ENCODE results near the gene MRPS2. TPM values are rescaled to one million over a fixed set of nuclear protein-coding genes. Genes with fewer than 3 reads are reported as not detected.
"Not testable (repeated sequence)": the region's sequence is repeated elsewhere in the genome, so short reads cannot be mapped to it uniquely, and the experiment has no call there.

MRPS2 gene
- polyA plus RNA-seq, 1 donor from 2014 or later = 20.1 TPM

- TF ChIP-seq EZH2 (IDR thresholded peaks at IDR 0.05; ENCODE audit: borderline replicate concordance, insufficient read depth, low read length, poor library complexity, severe bottlenecking) (no peak), MXI1 (conservative IDR thresholded peaks at IDR 0.05; ENCODE audit: poor library complexity, severe bottlenecking) (no peak), TAF1 (IDR thresholded peaks at IDR 0.05; ENCODE audit: low read depth) (no peak)
- TF ChIP-seq, protein P1, sequence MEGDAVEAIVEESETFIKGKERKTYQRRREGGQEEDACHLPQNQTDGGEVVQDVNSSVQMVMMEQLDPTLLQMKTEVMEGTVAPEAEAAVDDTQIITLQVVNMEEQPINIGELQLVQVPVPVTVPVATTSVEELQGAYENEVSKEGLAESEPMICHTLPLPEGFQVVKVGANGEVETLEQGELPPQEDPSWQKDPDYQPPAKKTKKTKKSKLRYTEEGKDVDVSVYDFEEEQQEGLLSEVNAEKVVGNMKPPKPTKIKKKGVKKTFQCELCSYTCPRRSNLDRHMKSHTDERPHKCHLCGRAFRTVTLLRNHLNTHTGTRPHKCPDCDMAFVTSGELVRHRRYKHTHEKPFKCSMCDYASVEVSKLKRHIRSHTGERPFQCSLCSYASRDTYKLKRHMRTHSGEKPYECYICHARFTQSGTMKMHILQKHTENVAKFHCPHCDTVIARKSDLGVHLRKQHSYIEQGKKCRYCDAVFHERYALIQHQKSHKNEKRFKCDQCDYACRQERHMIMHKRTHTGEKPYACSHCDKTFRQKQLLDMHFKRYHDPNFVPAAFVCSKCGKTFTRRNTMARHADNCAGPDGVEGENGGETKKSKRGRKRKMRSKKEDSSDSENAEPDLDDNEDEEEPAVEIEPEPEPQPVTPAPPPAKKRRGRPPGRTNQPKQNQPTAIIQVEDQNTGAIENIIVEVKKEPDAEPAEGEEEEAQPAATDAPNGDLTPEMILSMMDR (IDR thresholded peaks at IDR 0.05; ENCODE audit: poor library complexity, severe bottlenecking) = no peak
- no peaks in the 10 kb centered on the region for H3K79me2 ChIP-seq (replicated peaks; ENCODE audit: insufficient read depth, low read length)
- no peak overlapping the region for H2AFZ ChIP-seq (ENCODE audit: low read depth, low read length)
- no peaks in the 10 kb centered on the region for H3K9me3 ChIP-seq (ENCODE audit: low read length)
- no peaks in the 10 kb centered on the region for H3K27me3 ChIP-seq (ENCODE audit: insufficient read depth, low read depth, low read length)
- H3K4me2 ChIP-seq (ENCODE audit: low read length) = no peak overlapping the region
- no peak overlapping the region for H3K9ac ChIP-seq (ENCODE audit: low read length)
- no peaks in the 10 kb centered on the region for H3K9me2 ChIP-seq (ENCODE audit: insufficient read depth, low read length)
- H4K20me1 ChIP-seq (ENCODE audit: insufficient read depth) = no peaks in the 10 kb centered on the region
- no peaks in the 10 kb centered on the region for H3F3A ChIP-seq (ENCODE audit: insufficient read depth, low read length, poor library complexity, severe bottlenecking)
- H3K4me3 ChIP-seq (ENCODE audit: low read length) = no peak overlapping the region
- no peak overlapping the region for H3K27ac ChIP-seq (ENCODE audit: low read length)
- no peaks in the 10 kb centered on the region for H3K36me3 ChIP-seq (ENCODE audit: insufficient read depth, low read length)
Measured at GRCh38 chr9:135512904-135513303, 12.4 kb downstream of the MRPS2 start.

DNA sequence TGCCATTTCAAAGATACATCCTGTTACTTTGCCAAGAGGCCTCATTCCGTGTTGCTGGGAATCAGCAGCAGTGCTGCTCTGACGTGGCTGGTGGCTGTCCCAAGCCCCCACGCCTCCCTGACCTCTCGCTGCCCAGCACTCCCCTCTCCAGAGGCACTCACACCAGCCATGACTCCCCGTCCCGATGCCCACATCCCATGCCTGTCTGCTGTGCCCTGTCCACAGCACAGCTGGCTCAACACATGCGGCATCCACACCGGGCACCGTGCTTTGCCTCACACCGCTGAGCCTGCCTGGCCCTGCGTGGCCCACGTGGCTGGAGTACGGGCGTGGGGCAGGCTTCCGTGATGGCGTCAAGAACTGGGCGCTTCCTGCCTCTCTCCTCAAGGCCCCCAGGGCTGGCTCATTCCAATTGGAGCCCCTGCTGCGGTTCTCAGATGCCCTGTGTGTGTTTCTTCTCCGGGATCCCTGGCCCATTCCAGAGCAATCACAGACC is 12.9 kb downstream of the MRPS2 start:
- no peaks in the 10 kb centered on the region for H3K36me3 ChIP-seq (ENCODE audit: insufficient read depth, low read length)
- H3F3A ChIP-seq (ENCODE audit: insufficient read depth, low read length, poor library complexity, severe bottlenecking) = no peaks in the 10 kb centered on the region
- H3K9ac ChIP-seq (ENCODE audit: low read length) = no peak overlapping the region
- H3K79me2 ChIP-seq (replicated peaks; ENCODE audit: insufficient read depth, low read length) = no peaks in the 10 kb centered on the region
- no peaks in the 10 kb centered on the region for H3K27me3 ChIP-seq (ENCODE audit: insufficient read depth, low read depth, low read length)
- TF ChIP-seq, protein P1 (IDR thresholded peaks at IDR 0.05; ENCODE audit: poor library complexity, severe bottlenecking) = no peak
- TF ChIP-seq POLR2AphosphoS5 (IDR thresholded peaks at IDR 0.05) (no peak), RAD21 (conservative IDR thresholded peaks at IDR 0.05) (no peak), EZH2 (IDR thresholded peaks at IDR 0.05; ENCODE audit: borderline replicate concordance, insufficient read depth, low read length, poor library complexity, severe bottlenecking) (no peak), EP300 (conservative IDR thresholded peaks at IDR 0.05; ENCODE audit: poor library complexity, severe bottlenecking) (no peak), MXI1 (conservative IDR thresholded peaks at IDR 0.05; ENCODE audit: poor library complexity, severe bottlenecking) (no peak), SMC3 (conservative IDR thresholded peaks at IDR 0.05; ENCODE audit: poor library complexity) (no peak), TAF1 (IDR thresholded peaks at IDR 0.05; ENCODE audit: low read depth) (no peak)
- TF ChIP-seq, protein P2, sequence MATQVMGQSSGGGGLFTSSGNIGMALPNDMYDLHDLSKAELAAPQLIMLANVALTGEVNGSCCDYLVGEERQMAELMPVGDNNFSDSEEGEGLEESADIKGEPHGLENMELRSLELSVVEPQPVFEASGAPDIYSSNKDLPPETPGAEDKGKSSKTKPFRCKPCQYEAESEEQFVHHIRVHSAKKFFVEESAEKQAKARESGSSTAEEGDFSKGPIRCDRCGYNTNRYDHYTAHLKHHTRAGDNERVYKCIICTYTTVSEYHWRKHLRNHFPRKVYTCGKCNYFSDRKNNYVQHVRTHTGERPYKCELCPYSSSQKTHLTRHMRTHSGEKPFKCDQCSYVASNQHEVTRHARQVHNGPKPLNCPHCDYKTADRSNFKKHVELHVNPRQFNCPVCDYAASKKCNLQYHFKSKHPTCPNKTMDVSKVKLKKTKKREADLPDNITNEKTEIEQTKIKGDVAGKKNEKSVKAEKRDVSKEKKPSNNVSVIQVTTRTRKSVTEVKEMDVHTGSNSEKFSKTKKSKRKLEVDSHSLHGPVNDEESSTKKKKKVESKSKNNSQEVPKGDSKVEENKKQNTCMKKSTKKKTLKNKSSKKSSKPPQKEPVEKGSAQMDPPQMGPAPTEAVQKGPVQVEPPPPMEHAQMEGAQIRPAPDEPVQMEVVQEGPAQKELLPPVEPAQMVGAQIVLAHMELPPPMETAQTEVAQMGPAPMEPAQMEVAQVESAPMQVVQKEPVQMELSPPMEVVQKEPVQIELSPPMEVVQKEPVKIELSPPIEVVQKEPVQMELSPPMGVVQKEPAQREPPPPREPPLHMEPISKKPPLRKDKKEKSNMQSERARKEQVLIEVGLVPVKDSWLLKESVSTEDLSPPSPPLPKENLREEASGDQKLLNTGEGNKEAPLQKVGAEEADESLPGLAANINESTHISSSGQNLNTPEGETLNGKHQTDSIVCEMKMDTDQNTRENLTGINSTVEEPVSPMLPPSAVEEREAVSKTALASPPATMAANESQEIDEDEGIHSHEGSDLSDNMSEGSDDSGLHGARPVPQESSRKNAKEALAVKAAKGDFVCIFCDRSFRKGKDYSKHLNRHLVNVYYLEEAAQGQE (IDR thresholded peaks at IDR 0.05; ENCODE audit: borderline replicate concordance) = no peak
- no peak overlapping the region for H3K4me2 ChIP-seq (ENCODE audit: low read length)
- no peak overlapping the region for H3K27ac ChIP-seq (ENCODE audit: low read length)
- H3K9me3 ChIP-seq (ENCODE audit: low read length) = no peaks in the 10 kb centered on the region
- H2AFZ ChIP-seq (ENCODE audit: low read depth, low read length) = no peak overlapping the region
- no peaks in the 10 kb centered on the region for H3K9me2 ChIP-seq (ENCODE audit: insufficient read depth, low read length)
- no peaks in the 10 kb centered on the region for H4K20me1 ChIP-seq (ENCODE audit: insufficient read depth)
- no peak overlapping the region for H3K4me3 ChIP-seq (ENCODE audit: low read length)

DNA sequence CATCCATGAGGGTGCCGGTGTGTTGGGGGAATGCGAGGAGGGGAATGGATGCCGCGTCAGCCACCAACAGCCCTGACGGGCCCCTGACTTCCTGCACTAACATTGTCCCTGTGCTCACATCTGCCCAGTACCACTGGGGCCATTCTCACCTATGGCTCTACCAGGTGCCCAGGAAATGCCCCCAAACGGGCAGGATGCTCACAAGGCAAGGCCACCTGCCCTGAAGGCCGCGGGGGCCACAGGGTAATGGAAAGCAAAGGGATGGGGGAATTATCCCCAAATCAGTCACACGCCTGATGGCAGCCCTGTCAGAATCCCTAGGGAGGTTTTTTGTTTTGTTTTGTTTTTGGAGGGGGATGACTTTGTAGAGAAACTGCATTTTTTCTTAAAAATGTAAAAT is 13.4 kb downstream of the MRPS2 start:
- not testable (repeated sequence) for H3K79me2 ChIP-seq (replicated peaks; ENCODE audit: insufficient read depth, low read length); H2AFZ ChIP-seq (ENCODE audit: low read depth, low read length); H3F3A ChIP-seq (ENCODE audit: insufficient read depth, low read length, poor library complexity, severe bottlenecking); H3K9ac ChIP-seq (ENCODE audit: low read length); H3K36me3 ChIP-seq (ENCODE audit: insufficient read depth, low read length); H3K4me3 ChIP-seq (ENCODE audit: low read length); H3K27me3 ChIP-seq (ENCODE audit: insufficient read depth, low read depth, low read length); H3K27ac ChIP-seq (ENCODE audit: low read length); H3K4me2 ChIP-seq (ENCODE audit: low read length); H3K9me2 ChIP-seq (ENCODE audit: insufficient read depth, low read length); H3K9me3 ChIP-seq (ENCODE audit: low read length); H4K20me1 ChIP-seq (ENCODE audit: insufficient read depth)

All from neural cell (in vitro differentiated cells).